Left lung (tissue), 10 donors: ENCODE measurements around the gene PTPRT. TPM values are rescaled to one million over a fixed set of nuclear protein-coding genes. Genes with fewer than 3 reads are reported as not detected.
A peak's percentile ranks its signal among the peaks of the same experiment; 100 is the strongest.
"Not testable (repeated sequence)": the region's sequence is repeated elsewhere in the genome, so short reads cannot be mapped to it uniquely, and the experiment has no call there.

Experiments used
- ATAC-seq: fragments of 200-7000 bp; cut with Tn5 transposase; one replicate; pipeline ENCODE4 v1.9.1; 2020; ENCODE audit warnings: moderate library complexity
- DNase-seq, 4 donors: peaks; one replicate each; pipeline ENCODE4 v3.0.0-alpha.2; 2013 to 2020
- H3K27ac ChIP-seq, 2 donors: fragments of 200-600 bp; sonication (generic) in 1 of 2; one replicate each; pipeline versions ENCODE4 v1.5.0 to v1.8.0; 2020 to 2021
- H3K27me3 ChIP-seq, 2 donors: fragments of 200-600 bp; sonication (generic) in 1 of 2; one replicate each; pipeline versions ENCODE4 v1.5.0 to v1.8.0; 2020 to 2021
- H3K36me3 ChIP-seq, 2 donors: fragments of 200-600 bp; sonication (generic) in 1 of 2; one replicate each; pipeline versions ENCODE4 v1.5.0 to v1.8.0; 2020 to 2021
- H3K4me1 ChIP-seq, 2 donors: fragments of 200-600 bp; one replicate each; pipeline ENCODE4 v1.8.0; 2021
- H3K4me3 ChIP-seq, 2 donors: fragments of 200-600 bp; sonication (generic) in 1 of 2; one replicate each; pipeline versions ENCODE4 v1.5.0 to v1.8.0; 2020 to 2021; ENCODE audit warnings: mild to moderate bottlenecking in 1 of 2
- H3K9me3 ChIP-seq, 2 donors: fragments of 200-600 bp; sonication (generic) in 1 of 2; one replicate each; pipeline versions ENCODE4 v1.5.0 to v1.8.0; 2020 to 2021
- CTCF ChIP-seq, 2 donors: fragments of 200-600 bp; sonication (generic) in 1 of 2; IDR thresholded peaks; one replicate each; pipeline versions ENCODE4 v1.5.0 to v1.8.0; 2021; ENCODE audit warnings: antibody characterized with exemption in 2 of 2
- intact Hi-C, 2 donors: fragments of 100-400 bp; cut with DNase I; formaldehyde crosslinking; loops; one replicate each; pipeline versions ENCODE4 v1.11.2 to v1.14.2; 2022
- polyA plus RNA-seq, 6 donors: library from polyadenylated mRNA; unstranded; fragments of 120-200 nt; gene quantifications; one replicate each; pipeline ENCODE4 v1.2.1, GENCODE V29; 2013; ENCODE audit not compliant: insufficient read length in 6 of 6
- total RNA-seq, 2 donors: library from RNA; stranded (reverse); fragmentation: NEBNext Ultra II Directional; extraction: Animal tissue kit (Norgen Biotek cat#: 25700); gene quantifications; one replicate each; pipeline ENCODE4 v1.2.1, GENCODE V29; 2021
- donor health status: DM: no; HTN: yes; CAD: no.
- donor health status: DM: no; HTN: no; CAD: no.

Gene PTPRT
- total and polyA plus RNA-seq, 8 donors = 0.15 to 2.9 (median 1.4) TPM

DNA sequence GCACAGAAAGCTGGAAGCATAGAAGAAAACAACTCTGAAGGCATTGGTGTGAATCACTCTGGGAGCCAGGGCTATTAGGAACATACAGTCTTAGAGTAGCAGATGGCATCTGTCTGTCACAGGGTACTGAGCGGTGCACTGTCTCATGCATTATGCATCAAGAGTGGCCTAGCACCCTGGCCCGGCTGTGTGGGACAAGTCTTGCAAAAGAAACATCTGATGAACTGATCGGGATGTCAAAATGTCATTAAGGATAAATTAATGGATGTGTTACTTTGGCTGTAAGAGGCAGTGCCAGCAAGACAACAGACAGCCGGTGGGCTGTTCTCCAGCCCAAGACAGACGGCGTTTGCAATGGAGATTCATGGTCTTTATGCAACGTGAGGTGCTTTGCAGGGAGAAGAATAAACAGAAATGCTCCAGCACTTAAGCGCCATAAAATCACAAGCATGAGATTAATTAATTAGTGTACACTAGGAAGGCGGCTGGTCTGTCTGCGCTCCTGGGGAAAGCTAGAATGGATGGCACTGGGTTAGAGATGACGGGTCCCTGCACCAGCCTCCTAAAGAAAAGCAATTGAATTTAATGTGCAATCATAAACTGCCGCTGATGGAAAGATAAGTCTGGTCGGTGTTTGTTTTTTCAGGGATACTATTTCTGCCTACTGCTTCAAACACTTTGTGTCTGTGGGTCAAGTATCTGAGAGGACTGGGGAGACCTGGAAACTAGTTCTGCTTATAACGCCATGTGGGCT lies 970.9 kb downstream of the PTPRT start:
- Histone ChIP-seq H3K4me1 (no peaks in the 10 kb centered on the region), H3K36me3 (no peaks in the 10 kb centered on the region), H3K9me3 (no peaks in the 10 kb centered on the region), H3K4me3 (no peak overlapping the region), H3K27me3 (no peaks in the 10 kb centered on the region), H3K27ac (no peak overlapping the region)
- ATAC-seq (no peak), DNase-seq (peak in 3 of 4 donors; percentile 30 to 78 (median 49))
- no peak for TF ChIP-seq CTCF (IDR thresholded peaks at IDR 0.05)
- intact Hi-C loops = no loop called here

DNA sequence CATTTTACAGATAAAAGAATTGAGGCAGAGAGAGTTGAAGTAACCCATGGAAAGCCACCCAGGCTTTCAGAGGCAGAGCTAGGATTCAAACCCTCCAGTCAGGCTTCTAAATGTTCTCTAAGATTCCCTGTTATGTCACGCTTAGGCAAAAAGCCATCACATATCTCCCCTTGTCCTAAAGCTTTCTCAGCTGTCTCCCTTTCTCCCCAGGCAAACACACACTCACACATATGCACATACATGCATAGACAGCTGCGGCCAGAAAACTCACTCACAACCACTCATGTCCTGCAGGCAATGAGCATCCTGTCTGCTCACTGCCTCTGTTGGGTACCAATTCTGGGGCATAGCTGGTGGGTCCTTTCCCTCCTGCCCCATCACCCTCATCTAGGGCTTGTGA lies 975.6 kb downstream of the PTPRT start:
- H3K4me3 ChIP-seq = no peak overlapping the region
- H3K27ac ChIP-seq = no peak overlapping the region
- H3K9me3 ChIP-seq = no peaks in the 10 kb centered on the region
- H3K4me1 ChIP-seq = no peaks in the 10 kb centered on the region
- no peaks in the 10 kb centered on the region for H3K27me3 ChIP-seq
- no peaks in the 10 kb centered on the region for H3K36me3 ChIP-seq
- DNase-seq (no peak), ATAC-seq (no peak)
- intact Hi-C loops = no loop called here
- no peak for TF ChIP-seq CTCF (IDR thresholded peaks at IDR 0.05)

GRCh38 chr20:42212391-42212790 lies 977.3 kb downstream of the PTPRT start:
- intact Hi-C loops = no loop called here
- ATAC-seq = no peak

DNA sequence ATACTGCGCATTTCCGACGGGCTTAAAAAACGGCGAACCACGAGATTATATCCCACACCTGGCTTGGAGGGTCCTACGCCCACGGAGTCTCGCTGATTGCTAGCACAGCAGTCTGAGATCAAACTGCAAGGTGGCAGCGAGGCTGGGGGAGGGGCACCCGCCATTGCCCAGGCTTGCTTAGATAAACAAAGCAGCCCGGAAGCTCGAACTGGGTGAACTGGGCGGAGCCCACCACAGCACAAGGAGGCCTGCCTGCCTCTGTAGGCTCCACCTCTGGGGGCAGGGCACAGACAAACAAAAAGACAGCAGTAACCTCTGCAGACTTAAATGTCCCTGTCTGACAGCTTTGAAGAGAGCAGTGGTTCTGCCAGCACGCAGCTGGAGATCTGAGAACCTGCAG lies 983.1 kb downstream of the PTPRT start:
- H3K27me3 ChIP-seq = not testable (repeated sequence)

More at GRCh38 chr20:42212391-42212790, 977.3 kb downstream of the PTPRT start:
- no peak for TF ChIP-seq CTCF (IDR thresholded peaks at IDR 0.05)
- Histone ChIP-seq H3K27ac (no peak overlapping the region), H3K4me3 (no peak overlapping the region), H3K27me3 (no peaks in the 10 kb centered on the region), H3K9me3 (no peaks in the 10 kb centered on the region), H3K4me1 (no peaks in the 10 kb centered on the region), H3K36me3 (no peaks in the 10 kb centered on the region)
- DNase-seq = no peak

DNA sequence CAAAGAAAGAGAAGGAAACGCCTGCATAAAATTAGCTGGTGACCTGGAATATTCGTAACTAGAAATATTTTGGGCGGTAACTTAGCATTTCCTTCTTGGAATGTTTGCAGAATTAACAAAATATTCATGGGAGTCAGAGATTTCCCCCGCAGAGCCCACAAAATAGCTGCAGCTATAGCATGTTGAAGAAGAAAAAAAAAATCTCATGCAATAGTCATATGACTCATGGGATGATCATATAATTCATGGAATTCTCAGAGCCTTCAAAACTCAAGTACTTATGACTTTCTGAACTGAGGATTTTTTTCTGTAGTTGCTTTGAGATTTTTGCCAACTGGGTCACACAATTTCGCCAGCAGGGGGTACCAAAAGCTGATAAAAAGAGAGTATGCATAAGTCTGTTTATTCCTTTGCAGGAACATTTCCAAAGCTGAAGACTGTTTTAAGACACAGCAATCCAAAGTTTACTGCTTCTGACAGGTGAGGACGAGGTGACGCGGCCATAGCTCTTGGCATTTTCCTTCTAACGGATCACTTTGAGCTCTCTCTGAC lies 985.5 kb downstream of the PTPRT start:
- Histone ChIP-seq H3K27ac (no peak overlapping the region), H3K36me3 (no peaks in the 10 kb centered on the region), H3K9me3 (no peaks in the 10 kb centered on the region), H3K4me3 (no peak overlapping the region), H3K27me3 (no peaks in the 10 kb centered on the region), H3K4me1 (no peaks in the 10 kb centered on the region)
- TF ChIP-seq CTCF (IDR thresholded peaks at IDR 0.05) = peak in 1 of 2 donors; percentile 33
- DNase-seq (peak in 2 of 4 donors; percentile 28 to 65), ATAC-seq (no peak)
- intact Hi-C loops = no loop called here

More for the DNA sequence above, 983.1 kb downstream of the PTPRT start:
- intact Hi-C loops, H3K9me3 ChIP-seq, H3K4me1 ChIP-seq, ATAC-seq, H3K4me3 ChIP-seq, H3K27ac ChIP-seq, H3K36me3 ChIP-seq, DNase-seq: not testable (repeated sequence)
